H9 (cell line): Measurements from ENCODE around the gene TAOK3. TPM values are rescaled to one million over a fixed set of nuclear protein-coding genes. Genes with fewer than 3 reads are reported as not detected.

Source experiments
- DNase-seq: peaks from one replicate; pipeline ENCODE4 v3.0.0-alpha.2; 2017
- H2AFZ ChIP-seq: one replicate; pipeline ENCODE4 v1.6.1; 2013; ENCODE audit warnings: mild to moderate bottlenecking, low read length, control low read depth, moderate library complexity
- H2AK5ac ChIP-seq: 2 replicates; pipeline ENCODE4 v1.6.1; 2013; ENCODE audit warnings: low read length, control low read depth, mixed read lengths; ENCODE audit not compliant: insufficient read length
- H2BK120ac ChIP-seq: one replicate; pipeline ENCODE4 v1.6.1; 2013; ENCODE audit warnings: low read depth, mild to moderate bottlenecking, low read length, control low read depth, inconsistent platforms; ENCODE audit not compliant: poor library complexity, severe bottlenecking
- H2BK12ac ChIP-seq: 2 replicates; pipeline ENCODE4 v1.6.1; 2013; ENCODE audit warnings: low read length, control low read depth, mixed read lengths, low read depth; ENCODE audit not compliant: insufficient read length
- H2BK15ac ChIP-seq: 2 replicates; pipeline ENCODE4 v1.6.1; 2013; ENCODE audit warnings: low read depth, low read length, control low read depth
- H2BK20ac ChIP-seq: one replicate; pipeline ENCODE4 v1.6.1; 2013; ENCODE audit warnings: low read depth, mild to moderate bottlenecking, low read length, control low read depth, inconsistent platforms; ENCODE audit not compliant: poor library complexity, severe bottlenecking
- H2BK5ac ChIP-seq: 2 replicates; pipeline ENCODE4 v1.6.1; 2013; ENCODE audit warnings: low read length, control low read depth, mixed read lengths; ENCODE audit not compliant: insufficient read length
- H3K14ac ChIP-seq: 2 replicates; pipeline ENCODE4 v1.6.1; 2013; ENCODE audit warnings: low read length, control low read depth; ENCODE audit not compliant: insufficient read depth
- H3K18ac ChIP-seq: 2 replicates; pipeline ENCODE4 v1.6.1; 2013; ENCODE audit warnings: low read depth, mild to moderate bottlenecking, mixed read lengths, low read length, control low read depth; ENCODE audit not compliant: insufficient read length
- H3K23ac ChIP-seq: 2 replicates; pipeline ENCODE4 v1.6.1; 2013; ENCODE audit warnings: low read length, control low read depth, mixed read lengths, low read depth; ENCODE audit not compliant: insufficient read length
- H3K23me2 ChIP-seq: 2 replicates; pipeline ENCODE4 v1.6.1; 2013; ENCODE audit warnings: low read depth, mild to moderate bottlenecking, mixed read lengths, low read length, control low read depth; ENCODE audit not compliant: insufficient read length, poor library complexity, severe bottlenecking
- H3K27ac ChIP-seq: 2 replicates; pipeline ENCODE4 v1.5.1; 2013; ENCODE audit warnings: low read length, control low read depth, mixed read lengths, low read depth; ENCODE audit not compliant: insufficient read length
- H3K27me3 ChIP-seq: 2 replicates; pipeline ENCODE4 v1.6.1; 2013; ENCODE audit warnings: low read length, control low read depth, inconsistent platforms; ENCODE audit not compliant: insufficient read depth
- H3K4ac ChIP-seq: 2 replicates; pipeline ENCODE4 v1.6.1; 2013; ENCODE audit warnings: low read depth, mild to moderate bottlenecking, control low read depth, inconsistent platforms, low read length, moderate library complexity
- H3K4me1 ChIP-seq: 2 replicates; pipeline ENCODE4 v1.6.1; 2013; ENCODE audit warnings: low read length, control low read depth, inconsistent platforms; ENCODE audit not compliant: insufficient read depth
- H3K4me2 ChIP-seq: 2 replicates; pipeline ENCODE4 v1.6.1; 2013; ENCODE audit warnings: low read length, control low read depth, mixed read lengths; ENCODE audit not compliant: insufficient read length, insufficient read depth
- H3K56ac ChIP-seq: 2 replicates; pipeline ENCODE4 v1.6.1; 2013; ENCODE audit warnings: low read depth, mild to moderate bottlenecking, mixed read lengths, low read length, control low read depth; ENCODE audit not compliant: insufficient read length
- H3K79me1 ChIP-seq: 2 replicates; pipeline ENCODE4 v1.6.1; 2013; ENCODE audit warnings: low read depth, mild to moderate bottlenecking, moderate library complexity, low read length, control low read depth, inconsistent platforms; ENCODE audit not compliant: insufficient read depth, poor library complexity, severe bottlenecking
- H3K79me2 ChIP-seq: 2 replicates; pipeline ENCODE4 v1.6.1; 2013; ENCODE audit warnings: low read length, control low read depth, inconsistent platforms; ENCODE audit not compliant: insufficient read depth
- H3K9ac ChIP-seq: 2 replicates; pipeline ENCODE4 v1.6.1; 2013; ENCODE audit warnings: low read length, control low read depth, mixed read lengths; ENCODE audit not compliant: insufficient read length; ENCODE audit errors: extremely low read depth
- H3K9me3 ChIP-seq: one replicate; pipeline ENCODE4 v1.6.1; 2013; ENCODE audit warnings: low read depth, low read length, inconsistent platforms; ENCODE audit not compliant: control insufficient read depth
- H3T11ph ChIP-seq: one replicate; pipeline ENCODE4 v1.6.1; 2013; ENCODE audit warnings: mild to moderate bottlenecking, low read length, control low read depth, inconsistent platforms
- H4K20me1 ChIP-seq: one replicate; pipeline ENCODE4 v1.6.1; 2013; ENCODE audit not compliant: control insufficient read depth, insufficient read length, insufficient read depth
- H4K5ac ChIP-seq: 2 replicates; pipeline ENCODE4 v1.6.1; 2013; ENCODE audit warnings: low read depth, mild to moderate bottlenecking, mixed read lengths, low read length, control low read depth; ENCODE audit not compliant: insufficient read length
- H4K8ac ChIP-seq: replicated peaks from 2 replicates; pipeline ENCODE4 v1.6.1; 2013; ENCODE audit warnings: low read length, control low read depth, mixed read lengths, low read depth; ENCODE audit not compliant: insufficient read length
- H4K91ac ChIP-seq: 2 replicates; pipeline ENCODE4 v1.6.1; 2013; ENCODE audit warnings: low read depth, mild to moderate bottlenecking, moderate library complexity, mixed read lengths, low read length, control low read depth; ENCODE audit not compliant: insufficient read length
- H3K27ac Mint-ChIP-seq, 3 experiments: 2 replicates in 2 of 3; 3 replicates in 1 of 3; pipeline ENCODE4 v1.8.0; 2020 to 2021; ENCODE audit warnings: mixed read lengths in 3 of 3, mild to moderate bottlenecking in 1 of 3, moderate library complexity in 1 of 3
- H3K27me3 Mint-ChIP-seq: 2 replicates; pipeline ENCODE4 v1.8.0; 2021; ENCODE audit warnings: low read depth, mild to moderate bottlenecking, moderate library complexity, mixed read lengths
- H3K36me3 Mint-ChIP-seq, 3 experiments: 2 replicates in 2 of 3; 3 replicates in 1 of 3; pipeline ENCODE4 v1.8.0; 2020 to 2021; ENCODE audit warnings: low read depth in 3 of 3, mixed read lengths in 3 of 3; ENCODE audit not compliant: insufficient read depth in 1 of 3
- H3K4me1 Mint-ChIP-seq, 2 experiments: 2 replicates each; pipeline ENCODE4 v1.8.0; 2020; ENCODE audit warnings: mixed read lengths in 2 of 2
- H3K4me3 Mint-ChIP-seq, 2 experiments: 2 replicates in 1 of 2; 3 replicates in 1 of 2; pipeline ENCODE4 v1.8.0; 2020 to 2021; ENCODE audit warnings: mild to moderate bottlenecking in 2 of 2, mixed read lengths in 2 of 2, moderate library complexity in 1 of 2
- H3K9me3 Mint-ChIP-seq, 2 experiments: 2 replicates in 1 of 2; 3 replicates in 1 of 2; pipeline ENCODE4 v1.8.0; 2020; ENCODE audit warnings: mild to moderate bottlenecking in 2 of 2, mixed read lengths in 2 of 2, moderate library complexity in 1 of 2
- WGBS: extraction: QIAGEN DNeasy Blood & Tissue Kit; methylation state at CpG from one replicate; pipeline ENCODE4 v1.1.7; 2013; ENCODE audit warnings: missing lambda C conversion rate, low lambda C conversion rate, mixed read lengths; ENCODE audit not compliant: insufficient read length; ENCODE audit errors: extremely low coverage; 5-methylcytosine and 5-hydroxymethylcytosine counted together
- total RNA-seq: library from RNA; stranded (reverse); gene quantifications from 2 replicates; pipeline ENCODE4 v1.2.1, GENCODE V29; 2021
- TF ChIP-seq, protein P1 (sequence below): fragments of 200-600 bp; sonication (generic); conservative IDR thresholded peaks from 3 replicates; pipeline ENCODE4 v1.8.0; 2021; ENCODE audit warnings: antibody characterized with exemption, mild to moderate bottlenecking

Gene TAOK3
- total RNA-seq, 1 experiment from 2014 or later = 5.2 TPM

DNA sequence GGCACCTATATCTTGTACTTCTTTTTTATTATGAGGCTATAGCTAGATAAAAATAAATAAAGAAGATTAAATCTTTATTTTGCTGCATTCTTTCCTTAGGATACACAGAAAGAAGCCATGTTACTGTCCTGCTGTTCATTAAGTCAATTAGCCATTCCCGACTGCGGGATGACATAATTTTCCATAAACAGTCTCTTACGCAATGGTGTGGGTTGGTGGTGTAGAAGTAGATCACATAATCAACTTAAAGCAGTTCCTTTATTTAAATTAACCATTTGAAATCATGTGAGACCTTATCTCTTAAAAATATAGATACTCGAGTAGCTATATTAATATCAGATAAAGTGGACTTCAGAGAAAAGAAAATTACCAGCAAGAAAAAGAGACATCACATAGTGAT is 40.2 kb downstream of the TAOK3 start:
- H3T11ph ChIP-seq = no peak overlapping the region
- no peak overlapping the region for H3K4me2 ChIP-seq
- no peaks in the 10 kb centered on the region for H3K9me3 ChIP-seq
- no peak overlapping the region for H3K4ac ChIP-seq
- H3K27me3 Mint-ChIP-seq = no peaks in the 10 kb centered on the region
- WGBS = no CpG with 5 or more reads among the region's 4 CpGs
- H3K14ac ChIP-seq = no peak overlapping the region
- H2BK12ac ChIP-seq = no peak overlapping the region
- no peaks in the 10 kb centered on the region for H3K79me2 ChIP-seq
- H4K91ac ChIP-seq = no peak overlapping the region
- H3K27ac ChIP-seq = no peak overlapping the region
- no peak overlapping the region for H3K23ac ChIP-seq
- no peaks in the 10 kb centered on the region for H3K4me1 ChIP-seq
- no peaks in the 10 kb centered on the region for H3K27me3 ChIP-seq
- no peak overlapping the region for H2BK15ac ChIP-seq
- H4K5ac ChIP-seq = no peak overlapping the region
- H3K18ac ChIP-seq = no peak overlapping the region
- no peak overlapping the region for H2BK120ac ChIP-seq
- H2AFZ ChIP-seq = no peak overlapping the region
- no peak overlapping the region for H2BK5ac ChIP-seq
- no peaks in the 10 kb centered on the region for H3K23me2 ChIP-seq
- H3K27ac Mint-ChIP-seq = no peak overlapping the region
- no peaks in the 10 kb centered on the region for H4K20me1 ChIP-seq
- no peak overlapping the region for H3K9ac ChIP-seq
- H3K36me3 Mint-ChIP-seq = no peaks in the 10 kb centered on the region
- no peaks in the 10 kb centered on the region for H3K9me3 Mint-ChIP-seq
- H2AK5ac ChIP-seq = no peak overlapping the region
- H3K56ac ChIP-seq = no peak overlapping the region
- H3K79me1 ChIP-seq = no peaks in the 10 kb centered on the region
- no peak overlapping the region for H4K8ac ChIP-seq
- no peak overlapping the region for H2BK20ac ChIP-seq
- H3K4me3 Mint-ChIP-seq = no peak overlapping the region
- DNase-seq = no peak
- H3K4me1 Mint-ChIP-seq = peaks cover 5 to 7% of the 10 kb centered on the region in 2 experiments; a peak in 2 of 4 replicates
- TF ChIP-seq, protein P1, sequence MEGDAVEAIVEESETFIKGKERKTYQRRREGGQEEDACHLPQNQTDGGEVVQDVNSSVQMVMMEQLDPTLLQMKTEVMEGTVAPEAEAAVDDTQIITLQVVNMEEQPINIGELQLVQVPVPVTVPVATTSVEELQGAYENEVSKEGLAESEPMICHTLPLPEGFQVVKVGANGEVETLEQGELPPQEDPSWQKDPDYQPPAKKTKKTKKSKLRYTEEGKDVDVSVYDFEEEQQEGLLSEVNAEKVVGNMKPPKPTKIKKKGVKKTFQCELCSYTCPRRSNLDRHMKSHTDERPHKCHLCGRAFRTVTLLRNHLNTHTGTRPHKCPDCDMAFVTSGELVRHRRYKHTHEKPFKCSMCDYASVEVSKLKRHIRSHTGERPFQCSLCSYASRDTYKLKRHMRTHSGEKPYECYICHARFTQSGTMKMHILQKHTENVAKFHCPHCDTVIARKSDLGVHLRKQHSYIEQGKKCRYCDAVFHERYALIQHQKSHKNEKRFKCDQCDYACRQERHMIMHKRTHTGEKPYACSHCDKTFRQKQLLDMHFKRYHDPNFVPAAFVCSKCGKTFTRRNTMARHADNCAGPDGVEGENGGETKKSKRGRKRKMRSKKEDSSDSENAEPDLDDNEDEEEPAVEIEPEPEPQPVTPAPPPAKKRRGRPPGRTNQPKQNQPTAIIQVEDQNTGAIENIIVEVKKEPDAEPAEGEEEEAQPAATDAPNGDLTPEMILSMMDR = no peak
